ENCODE results near the gene ING5.
"Not testable (repeated sequence)": the region's sequence is repeated elsewhere in the genome, so short reads cannot be mapped to it uniquely, and the experiment has no call there.

GRCh38 chr2:241732513-241733186, 30.8 kb downstream of the ING5 start:
- not testable (repeated sequence) for TF ChIP-seq BACH2 (CRISPR knock-in tag; IDR thresholded peaks at IDR 0.05; ENCODE audit: borderline replicate concordance); ZFP3 (CRISPR knock-in tag; IDR thresholded peaks at IDR 0.05)
- TF ChIP-seq, protein P1, sequence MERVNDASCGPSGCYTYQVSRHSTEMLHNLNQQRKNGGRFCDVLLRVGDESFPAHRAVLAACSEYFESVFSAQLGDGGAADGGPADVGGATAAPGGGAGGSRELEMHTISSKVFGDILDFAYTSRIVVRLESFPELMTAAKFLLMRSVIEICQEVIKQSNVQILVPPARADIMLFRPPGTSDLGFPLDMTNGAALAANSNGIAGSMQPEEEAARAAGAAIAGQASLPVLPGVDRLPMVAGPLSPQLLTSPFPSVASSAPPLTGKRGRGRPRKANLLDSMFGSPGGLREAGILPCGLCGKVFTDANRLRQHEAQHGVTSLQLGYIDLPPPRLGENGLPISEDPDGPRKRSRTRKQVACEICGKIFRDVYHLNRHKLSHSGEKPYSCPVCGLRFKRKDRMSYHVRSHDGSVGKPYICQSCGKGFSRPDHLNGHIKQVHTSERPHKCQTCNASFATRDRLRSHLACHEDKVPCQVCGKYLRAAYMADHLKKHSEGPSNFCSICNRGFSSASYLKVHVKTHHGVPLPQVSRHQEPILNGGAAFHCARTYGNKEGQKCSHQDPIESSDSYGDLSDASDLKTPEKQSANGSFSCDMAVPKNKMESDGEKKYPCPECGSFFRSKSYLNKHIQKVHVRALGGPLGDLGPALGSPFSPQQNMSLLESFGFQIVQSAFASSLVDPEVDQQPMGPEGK (CRISPR knock-in tag; IDR thresholded peaks at IDR 0.05; ENCODE audit: borderline replicate concordance), result not testable (repeated sequence)

All from SK-N-SH treated with all-trans-retinoic acid at 6 μM for 48 hours (cell line).